GM19238 (cell line): ENCODE data around the gene CDC7.
"Not testable (repeated sequence)": the region's sequence is repeated elsewhere in the genome, so short reads cannot be mapped to it uniquely, and the experiment has no call there.

Experiments used
- DNase-seq: peaks from one replicate; pipeline ENCODE4 v3.0.0; 2011; ENCODE audit warnings: low spot score; ENCODE audit not compliant: insufficient read length

CDC7 gene

GRCh38 chr1:91510754-91511153, 10.1 kb downstream of the CDC7 start:
- no peak for DNase-seq

GRCh38 chr1:91511386-91511785, 10.7 kb downstream of the CDC7 start:
- no peak for DNase-seq

- DNase-seq = no peak
Measured at GRCh38 chr1:91513160-91513559, 12.5 kb downstream of the CDC7 start.

GRCh38 chr1:91513706-91514105, 13.1 kb downstream of the CDC7 start:
- DNase-seq = no peak

DNA sequence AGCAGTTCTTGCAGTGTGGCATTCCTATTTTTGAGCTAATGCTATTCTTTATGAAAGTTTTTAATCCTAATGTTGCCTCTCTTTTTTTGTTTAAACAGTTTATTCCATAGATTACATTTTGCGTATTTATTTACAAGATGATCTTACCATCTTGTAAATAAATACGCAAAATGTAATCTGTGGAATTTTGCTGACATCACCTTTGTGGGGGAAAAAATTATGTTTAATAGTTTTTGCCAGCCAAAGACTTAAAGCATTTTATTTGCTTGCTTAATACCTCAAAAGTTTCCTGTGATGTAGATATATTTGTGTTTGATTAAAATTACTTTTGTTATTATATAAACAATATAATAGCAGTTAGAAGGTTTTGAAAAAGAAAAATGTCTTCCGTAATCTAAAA, 15.3 kb downstream of the CDC7 start:
- no peak for DNase-seq

GRCh38 chr1:91516605-91517004, 16.0 kb downstream of the CDC7 start:
- not testable (repeated sequence) for DNase-seq

DNA sequence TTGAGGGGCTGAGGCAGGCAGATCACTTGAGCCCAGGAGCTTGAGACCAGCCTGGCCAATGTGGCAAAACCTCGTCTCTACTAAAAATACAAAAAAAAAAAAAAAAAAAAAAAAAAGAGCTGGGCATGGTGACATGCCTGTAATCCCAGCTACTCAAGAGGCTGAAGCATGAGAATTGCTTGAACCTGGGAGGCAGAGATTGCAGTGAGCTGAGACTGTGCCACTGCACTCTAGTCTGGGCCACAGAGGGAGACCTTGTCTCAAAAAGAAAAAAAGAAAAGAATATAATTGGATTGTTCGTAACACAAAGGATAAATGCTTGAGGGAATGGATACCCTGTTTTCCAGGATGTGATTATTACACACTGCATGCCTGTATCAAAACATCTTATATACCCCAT, 18.5 kb downstream of the CDC7 start:
- not testable (repeated sequence) for DNase-seq

DNA sequence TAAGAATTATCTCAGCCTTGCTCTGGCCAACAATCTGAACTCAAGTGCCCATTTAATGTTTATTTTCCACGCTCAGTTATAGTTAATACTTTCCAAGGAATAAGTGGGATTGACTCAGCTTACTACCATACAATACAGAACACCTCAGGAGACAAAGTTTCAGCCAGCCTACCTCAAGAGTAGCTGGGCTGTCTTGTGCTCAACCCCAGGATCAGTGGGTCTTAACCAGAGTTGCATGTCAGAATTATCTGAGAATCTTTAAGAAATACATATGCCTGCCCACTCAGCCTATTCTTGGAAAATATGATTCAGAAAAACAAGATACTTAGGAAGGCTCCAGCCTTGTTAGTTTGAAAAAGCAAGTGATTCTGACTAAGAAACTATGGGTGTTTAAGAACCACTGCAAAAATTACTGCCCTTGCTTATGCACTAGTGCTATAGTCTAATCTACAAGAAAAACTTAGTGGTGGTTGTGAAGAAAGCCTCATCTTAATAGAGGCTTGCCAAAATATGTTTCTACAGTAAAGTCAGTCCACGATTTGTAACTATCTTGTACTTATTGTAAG, 20.4 kb downstream of the CDC7 start:
- no peak for DNase-seq

DNA sequence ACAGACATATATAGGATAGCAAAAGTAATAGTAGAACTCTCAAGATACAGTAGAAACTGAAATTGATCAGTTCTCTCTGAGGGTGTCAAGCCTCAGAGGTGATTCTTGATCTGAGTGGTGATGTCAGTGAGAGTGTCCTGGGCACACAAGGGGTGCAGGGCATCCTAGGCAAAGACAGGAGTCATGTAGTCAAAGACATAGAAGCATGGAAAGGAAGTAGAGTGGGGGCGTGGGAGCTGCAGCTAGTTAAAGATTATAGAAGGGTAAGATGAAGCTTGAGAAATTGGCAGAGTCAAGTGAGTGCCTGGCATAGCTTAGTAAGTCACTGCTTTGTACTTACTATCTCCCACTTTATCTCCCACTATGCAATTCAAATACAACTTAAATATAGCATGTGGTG, 22.8 kb downstream of the CDC7 start:
- DNase-seq = no peak

- DNase-seq = no peak
Measured at GRCh38 chr1:91526496-91526895, 25.8 kb downstream of the CDC7 start.

GRCh38 chr1:91527266-91527765, 26.7 kb downstream of the CDC7 start:
- no peak for DNase-seq

- no peak for DNase-seq
Measured at GRCh38 chr1:91527781-91528180, 27.1 kb downstream of the CDC7 start.

DNA sequence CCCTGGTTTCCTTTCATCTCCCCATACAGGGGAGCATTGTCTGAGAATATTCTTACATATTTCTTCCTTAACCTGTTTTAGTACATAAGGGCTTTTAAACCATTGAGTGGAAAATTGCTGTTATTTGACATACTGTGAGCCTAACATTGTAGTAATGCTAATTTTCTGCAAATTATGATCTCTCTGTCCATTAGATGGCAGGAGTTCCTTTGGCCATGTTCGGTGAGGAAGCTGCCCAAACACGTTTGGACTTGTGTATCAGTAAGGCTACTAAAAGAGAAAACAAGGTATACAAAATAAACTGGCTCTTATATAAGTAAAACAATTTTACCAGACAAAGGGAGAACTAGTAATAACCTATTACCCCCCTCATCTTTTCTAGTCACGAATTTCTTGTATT, 29.2 kb downstream of the CDC7 start:
- DNase-seq = no peak

GRCh38 chr1:91533361-91534024, 32.8 kb downstream of the CDC7 start:
- DNase-seq = no peak

- DNase-seq = no peak
Measured at GRCh38 chr1:91535441-91535840, 34.8 kb downstream of the CDC7 start.

GRCh38 chr1:91537281-91537986, 36.8 kb downstream of the CDC7 start:
- DNase-seq = no peak

GRCh38 chr1:91537987-91538304, 37.3 kb downstream of the CDC7 start:
- DNase-seq = no peak

DNA sequence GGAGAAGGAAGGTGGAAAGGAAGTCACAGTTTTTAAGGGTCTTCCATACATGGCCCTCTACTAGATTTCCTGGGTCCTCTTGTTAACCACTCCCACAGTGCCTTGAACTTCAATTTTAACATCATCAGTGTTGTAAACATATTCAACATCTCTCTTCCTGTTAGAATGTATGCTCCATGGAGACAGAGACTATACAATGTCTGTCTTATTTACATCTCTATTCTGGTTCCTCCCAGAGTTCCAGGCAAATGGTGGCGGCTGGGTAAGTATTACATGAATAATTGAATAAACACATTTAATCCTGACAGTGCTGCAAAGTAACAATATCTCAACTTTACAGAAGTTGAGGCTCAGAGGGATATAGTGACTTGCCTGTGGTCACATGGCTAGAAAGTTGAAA, 40.3 kb downstream of the CDC7 start:
- no peak for DNase-seq

DNA sequence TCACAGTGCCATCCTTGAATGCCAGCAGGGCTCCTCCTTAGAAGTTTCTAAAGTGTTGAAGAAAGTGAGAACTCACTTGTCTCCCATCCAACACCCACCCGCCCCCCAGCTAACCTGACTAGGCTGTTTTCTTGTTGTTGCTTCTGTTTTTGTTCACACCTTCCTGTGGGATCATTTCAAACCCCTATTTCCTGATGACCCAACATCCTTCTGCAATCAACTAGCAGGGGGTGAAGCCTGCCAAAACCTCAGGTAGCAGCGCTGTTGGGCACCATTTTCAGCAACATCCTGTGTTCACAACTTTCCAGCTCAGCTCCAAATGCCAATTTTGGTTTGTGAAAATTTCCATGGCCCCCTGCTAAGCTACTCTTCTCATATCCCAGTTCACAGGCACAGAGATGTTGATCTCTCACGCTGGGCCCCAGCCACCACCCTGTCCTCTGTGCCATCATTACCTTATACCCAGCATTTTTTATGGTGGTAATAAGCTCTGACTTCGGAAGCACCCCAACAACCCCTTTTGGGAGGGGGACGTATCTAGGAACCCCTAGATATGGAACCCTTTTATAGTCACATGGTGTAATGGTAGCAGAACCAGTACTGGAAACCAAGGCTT, 41.4 kb downstream of the CDC7 start:
- DNase-seq = no peak

- DNase-seq = no peak
Measured at GRCh38 chr1:91545506-91546300, 45.1 kb downstream of the CDC7 start.

- no peak for DNase-seq
Measured at GRCh38 chr1:91546301-91546581, 45.6 kb downstream of the CDC7 start.

- no peak for DNase-seq
Measured at GRCh38 chr1:91546876-91547275, 46.2 kb downstream of the CDC7 start.
